K562 treated with DMSO at 1 percent for 48 hours (cell line): ENCODE data around the gene MECP2. TPM values are rescaled to one million over a fixed set of nuclear protein-coding genes. Genes with fewer than 3 reads are reported as not detected.

Experiments used
- total RNA-seq: library from RNA; unstranded; fragments of 300-600 nt; gene quantifications from 2 replicates; pipeline ENCODE4 v1.2.3, GENCODE V29; 2022; ENCODE audit warnings: low replicate concordance; ENCODE audit errors: extremely low read depth

Gene MECP2
- 1,743 TPM in 1 of 2 replicates, not detected in the other for total RNA-seq

GRCh38 chrX:154097589-154098541 is at the start of gene MECP2:
TSS of gene MECP2 (minus strand) at chrX:154097717.

DNA sequence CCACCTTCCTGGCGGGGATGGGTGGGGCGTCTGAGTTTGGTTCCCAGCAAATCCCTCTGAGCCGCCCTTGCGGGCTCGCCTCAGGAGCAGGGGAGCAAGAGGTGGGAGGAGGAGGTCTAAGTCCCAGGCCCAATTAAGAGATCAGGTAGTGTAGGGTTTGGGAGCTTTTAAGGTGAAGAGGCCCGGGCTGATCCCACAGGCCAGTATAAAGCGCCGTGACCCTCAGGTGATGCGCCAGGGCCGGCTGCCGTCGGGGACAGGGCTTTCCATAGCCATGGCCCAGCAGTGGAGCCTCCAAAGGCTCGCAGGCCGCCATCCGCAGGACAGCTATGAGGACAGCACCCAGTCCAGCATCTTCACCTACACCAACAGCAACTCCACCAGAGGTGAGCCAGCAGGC is 46.5 kb upstream of the MECP2 start, which contains the start of gene OPN1LW:
TSS of gene OPN1LW (plus strand) at position 234 of the 400 bp plus-strand sequence. CDS start at position 275, 41 bp downstream.

GRCh38 chrX:154019633-154020528 is 77.6 kb downstream of the MECP2 start, which contains the start of gene IRAK1:
TSS of gene IRAK1 (minus strand) at chrX:154019902. CDS start at chrX:154019812, 90 bp downstream.

GRCh38 chrX:153972368-153973126 is 125.0 kb downstream of the MECP2 start, which contains the start of gene TMEM187:
TSS of gene TMEM187 (plus strand) at chrX:153972754. CDS start at chrX:153982063, 9,309 bp downstream.

Other genes starting within 250 kb of the MECP2 start
- not detected in 2 replicates for gene L1CAM, start 211.5 kb downstream of the MECP2 start, total RNA-seq
- not detected in 2 replicates for gene AVPR2, start 193.0 kb downstream of the MECP2 start, total RNA-seq
- gene ARHGAP4, start 171.5 kb downstream of the MECP2 start, total RNA-seq: not detected in 2 replicates
- not detected in 2 replicates for gene NAA10, start 162.7 kb downstream of the MECP2 start, total RNA-seq
- not detected in 2 replicates for gene RENBP, start 153.1 kb downstream of the MECP2 start, total RNA-seq
- 51.6 TPM in 1 of 2 replicates, not detected in the other for gene HCFC1, start 125.9 kb downstream of the MECP2 start, total RNA-seq
- gene TMEM187, start 125.0 kb downstream of the MECP2 start, total RNA-seq: not detected in 2 replicates
- gene IRAK1, start 77.8 kb downstream of the MECP2 start, total RNA-seq: not detected in 2 replicates
- gene OPN1LW, start 46.5 kb upstream of the MECP2 start, total RNA-seq: not detected in 2 replicates
- gene OPN1MW, start 84.9 kb upstream of the MECP2 start, total RNA-seq: not detected in 2 replicates
- not detected in 2 replicates for gene OPN1MW2, start 122.0 kb upstream of the MECP2 start, total RNA-seq
- gene OPN1MW3, start 159.9 kb upstream of the MECP2 start, total RNA-seq: not detected in 2 replicates
- not detected in 2 replicates for gene TEX28, start 197.4 kb upstream of the MECP2 start, total RNA-seq
- gene TKTL1, start 198.1 kb upstream of the MECP2 start, total RNA-seq: not detected in 2 replicates